ENCODE data around the gene UBC.

GRCh38 chr12:124904306-124905098 is 9.9 kb downstream of the UBC start:
- TF ChIP-seq CTCF (IDR thresholded peaks at IDR 0.05) (no peak), POLR2A (IDR thresholded peaks at IDR 0.05) (no peak), POLR2AphosphoS5 (IDR thresholded peaks at IDR 0.05; ENCODE audit: insufficient read depth in 1 of 2, low read depth in 1 of 2) (peak; percentile 80 to 85)

All from vagina (tissue), 2 donors.